Sigmoid colon (tissue), 3 donors: ENCODE measurements around the gene DNAI1.

ENCODE experiments used
- POLR2A ChIP-seq, 2 donors: fragments of 450-650 bp; IDR thresholded peaks; one replicate each; pipeline ENCODE4 v1.6.1; 2016; ENCODE audit warnings: antibody characterized with exemption in 2 of 2, mild to moderate bottlenecking in 2 of 2, moderate library complexity in 2 of 2
- TF ChIP-seq, protein P1 (sequence below), 4 experiments: fragments of 450-650 bp in 3 of 4; fragments of 200-600 bp in 1 of 4; IDR thresholded peaks; one replicate each; pipeline ENCODE4 v1.5.1; 2016 to 2019; ENCODE audit warnings: antibody characterized with exemption in 4 of 4, mild to moderate bottlenecking in 3 of 4, moderate library complexity in 2 of 4

DNA sequence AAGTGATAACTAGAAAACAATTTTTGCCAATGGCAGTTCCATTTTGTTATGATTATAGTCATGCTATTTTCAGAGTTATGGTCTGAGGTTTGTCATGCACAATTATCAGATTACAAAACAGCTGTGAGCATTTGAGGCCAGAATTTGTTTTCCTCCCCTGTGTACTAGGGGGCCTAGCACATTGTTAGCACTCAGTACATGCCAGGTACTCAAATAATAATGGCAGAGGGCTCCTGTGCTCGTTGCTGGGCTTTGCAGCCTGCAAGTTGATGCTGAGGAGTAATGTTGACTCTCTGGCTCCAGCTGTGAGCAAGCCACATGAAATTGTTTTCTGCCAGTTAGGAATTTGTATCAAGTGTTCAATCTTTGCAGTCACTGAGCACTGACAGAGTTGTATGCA lies 6.9 kb downstream of the DNAI1 start:
- TF ChIP-seq POLR2A (IDR thresholded peaks at IDR 0.05) = no peak
- TF ChIP-seq, protein P1, sequence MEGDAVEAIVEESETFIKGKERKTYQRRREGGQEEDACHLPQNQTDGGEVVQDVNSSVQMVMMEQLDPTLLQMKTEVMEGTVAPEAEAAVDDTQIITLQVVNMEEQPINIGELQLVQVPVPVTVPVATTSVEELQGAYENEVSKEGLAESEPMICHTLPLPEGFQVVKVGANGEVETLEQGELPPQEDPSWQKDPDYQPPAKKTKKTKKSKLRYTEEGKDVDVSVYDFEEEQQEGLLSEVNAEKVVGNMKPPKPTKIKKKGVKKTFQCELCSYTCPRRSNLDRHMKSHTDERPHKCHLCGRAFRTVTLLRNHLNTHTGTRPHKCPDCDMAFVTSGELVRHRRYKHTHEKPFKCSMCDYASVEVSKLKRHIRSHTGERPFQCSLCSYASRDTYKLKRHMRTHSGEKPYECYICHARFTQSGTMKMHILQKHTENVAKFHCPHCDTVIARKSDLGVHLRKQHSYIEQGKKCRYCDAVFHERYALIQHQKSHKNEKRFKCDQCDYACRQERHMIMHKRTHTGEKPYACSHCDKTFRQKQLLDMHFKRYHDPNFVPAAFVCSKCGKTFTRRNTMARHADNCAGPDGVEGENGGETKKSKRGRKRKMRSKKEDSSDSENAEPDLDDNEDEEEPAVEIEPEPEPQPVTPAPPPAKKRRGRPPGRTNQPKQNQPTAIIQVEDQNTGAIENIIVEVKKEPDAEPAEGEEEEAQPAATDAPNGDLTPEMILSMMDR (IDR thresholded peaks at IDR 0.05) = no peak
